ENCODE results near the gene NTSR2. TPM values are rescaled to one million over a fixed set of nuclear protein-coding genes. Genes with fewer than 3 reads are reported as not detected.
A peak's percentile ranks its signal among the peaks of the same experiment; 100 is the strongest.

Gene NTSR2
- total RNA-seq, 1 donor: not detected

GRCh38 chr2:11695576-11695975 is 25.6 kb upstream of the NTSR2 start:
- TF ChIP-seq CTCF (IDR thresholded peaks at IDR 0.05; ENCODE audit: insufficient read depth, low read depth, low read length): no peak
- DNase-seq (ENCODE audit: low read depth): no peak

GRCh38 chr2:11692966-11693521 is 23.0 kb upstream of the NTSR2 start:
- no peak overlapping the region for H3K4me3 ChIP-seq (ENCODE audit: low read depth, low read length)
- peak; percentile 92 for TF ChIP-seq CTCF (IDR thresholded peaks at IDR 0.05; ENCODE audit: insufficient read depth, low read depth, low read length)
- DNase-seq (ENCODE audit: low read depth): peak; percentile 66

More at GRCh38 chr2:11695576-11695975, 25.6 kb upstream of the NTSR2 start:
- no peak overlapping the region for H3K4me3 ChIP-seq (ENCODE audit: low read depth, low read length)

- no peak overlapping the region for H3K4me3 ChIP-seq (ENCODE audit: low read depth, low read length)
- no peak for TF ChIP-seq CTCF (IDR thresholded peaks at IDR 0.05; ENCODE audit: insufficient read depth, low read depth, low read length)
- no peak for DNase-seq (ENCODE audit: low read depth)
These were observed 21.2 kb upstream of the NTSR2 start for GRCh38 chr2:11691076-11691660.

- H3K4me3 ChIP-seq (ENCODE audit: low read depth, low read length): peak overlapping the region; percentile 47
- DNase-seq (ENCODE audit: low read depth): peak; percentile 90
- peak; percentile 90 for TF ChIP-seq CTCF (IDR thresholded peaks at IDR 0.05; ENCODE audit: insufficient read depth, low read depth, low read length)
These were observed 18.5 kb upstream of the NTSR2 start for GRCh38 chr2:11688222-11689069.

- H3K4me3 ChIP-seq (ENCODE audit: low read depth, low read length): peak overlapping the region; percentile 47
- no peak for DNase-seq (ENCODE audit: low read depth)
- no peak for TF ChIP-seq CTCF (IDR thresholded peaks at IDR 0.05; ENCODE audit: insufficient read depth, low read depth, low read length)
These were observed 17.7 kb upstream of the NTSR2 start for GRCh38 chr2:11687736-11688135.

- DNase-seq (ENCODE audit: low read depth): no peak
- no peak overlapping the region for H3K4me3 ChIP-seq (ENCODE audit: low read depth, low read length)
- no peak for TF ChIP-seq CTCF (IDR thresholded peaks at IDR 0.05; ENCODE audit: insufficient read depth, low read depth, low read length)
These were observed 16.0 kb upstream of the NTSR2 start for GRCh38 chr2:11685906-11686470.
